ENCODE data around the gene GALNT17.
"Not testable (repeated sequence)": the region's sequence is repeated elsewhere in the genome, so short reads cannot be mapped to it uniquely, and the experiment has no call there.

Gene GALNT17

DNA sequence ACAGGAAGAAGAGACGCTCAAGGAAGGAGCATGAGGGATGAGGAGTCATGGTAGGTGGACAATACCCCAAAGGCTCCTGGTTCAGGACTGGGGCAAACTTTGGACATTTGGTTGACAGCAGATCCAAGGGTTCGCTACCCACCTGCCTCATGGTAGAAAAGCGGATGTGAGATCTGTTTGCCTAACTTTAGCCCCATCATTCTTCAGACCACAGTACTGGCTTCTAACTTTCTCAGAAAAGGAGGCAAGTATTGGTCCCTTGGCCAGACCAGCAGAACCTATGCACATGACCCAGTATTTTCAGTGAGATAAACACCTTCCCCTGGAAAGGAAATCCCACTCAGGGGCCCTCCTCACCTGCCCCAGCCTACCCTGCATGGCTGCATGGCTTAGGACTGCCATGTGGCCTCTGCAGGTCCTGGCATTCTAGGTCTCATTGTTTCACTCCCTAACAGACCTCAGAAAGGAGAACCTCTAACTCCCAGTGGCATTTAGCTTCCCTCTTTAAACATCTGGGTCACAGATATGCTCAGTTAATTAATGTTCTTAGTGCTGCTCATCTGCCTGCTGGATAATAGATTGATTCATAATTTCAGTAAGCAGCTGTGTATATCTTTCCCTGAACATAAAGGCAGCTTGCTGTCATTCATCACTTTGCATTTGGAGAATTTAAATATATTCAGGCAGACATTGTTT, 574.1 kb downstream of the GALNT17 start:
- DNase-seq = no peak

- no peak for DNase-seq
Measured at GRCh38 chr7:71706597-71706975, 574.6 kb downstream of the GALNT17 start.

- no peak for DNase-seq
Measured at GRCh38 chr7:71707041-71707440, 575.1 kb downstream of the GALNT17 start.

DNA sequence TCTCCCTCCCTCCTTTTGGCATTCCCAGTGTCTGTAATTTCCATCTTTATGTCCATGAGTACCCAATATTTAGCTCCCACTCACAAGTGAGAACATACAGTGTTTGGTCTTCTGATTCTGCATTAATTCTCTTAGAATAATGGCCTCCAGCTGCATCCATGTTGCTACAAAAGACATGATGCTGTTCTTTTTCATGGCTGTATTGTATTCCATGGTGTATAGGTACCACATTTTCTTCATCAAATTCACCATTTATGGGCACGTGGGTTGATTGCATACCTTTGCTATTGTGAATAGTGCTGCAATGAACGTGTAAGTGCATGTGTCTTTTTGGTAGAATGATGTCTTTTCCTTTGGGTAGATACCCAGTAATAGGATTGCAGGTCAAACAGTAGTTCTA, 576.8 kb downstream of the GALNT17 start:
- no peak for DNase-seq

DNA sequence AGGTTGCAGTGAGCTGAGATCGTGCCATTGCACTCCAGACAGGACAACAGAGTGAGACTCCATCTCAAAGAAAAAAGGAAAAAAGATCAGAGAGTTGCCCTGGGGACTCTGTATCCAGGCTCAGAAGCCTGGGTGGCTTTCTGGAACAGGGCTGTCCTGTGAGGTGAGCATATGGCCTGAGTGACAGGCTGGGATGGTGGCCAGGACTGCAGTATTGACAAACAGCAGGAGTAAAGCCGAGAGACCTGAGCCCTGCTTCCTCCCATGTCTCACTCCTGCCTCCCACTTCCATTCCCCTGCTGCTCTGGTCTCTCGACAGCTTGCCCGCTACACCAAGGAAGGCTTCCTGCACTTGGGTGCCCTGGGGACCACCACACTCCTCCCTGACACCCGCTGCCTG, 578.5 kb downstream of the GALNT17 start:
- no peak for DNase-seq

DNA sequence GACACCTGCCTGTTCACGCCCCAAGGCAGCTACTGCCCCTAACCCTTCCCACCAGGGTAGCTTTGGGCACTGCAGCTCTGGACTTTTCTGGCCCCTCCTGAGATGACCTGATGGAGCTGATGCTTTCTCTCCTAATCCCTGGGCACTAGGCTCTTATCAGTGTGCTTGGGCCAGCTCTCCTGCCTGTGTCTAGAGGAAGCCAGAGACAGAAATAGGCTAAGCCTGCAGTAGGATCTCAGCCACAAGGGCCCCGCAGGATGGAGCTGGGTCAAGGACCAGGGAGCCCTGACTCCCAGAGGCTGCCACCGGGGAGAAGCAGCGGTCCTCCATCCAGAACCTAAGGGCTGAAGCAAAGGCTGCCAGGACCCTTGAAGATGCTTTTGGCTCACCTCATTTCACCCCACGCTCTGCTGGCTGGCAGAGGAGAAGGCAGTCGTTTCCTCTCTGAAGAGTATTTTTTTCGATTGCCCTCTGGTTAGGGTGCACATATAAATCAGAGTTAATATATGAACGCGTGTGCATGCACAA, 580.8 kb downstream of the GALNT17 start:
- DNase-seq = no peak

DNA sequence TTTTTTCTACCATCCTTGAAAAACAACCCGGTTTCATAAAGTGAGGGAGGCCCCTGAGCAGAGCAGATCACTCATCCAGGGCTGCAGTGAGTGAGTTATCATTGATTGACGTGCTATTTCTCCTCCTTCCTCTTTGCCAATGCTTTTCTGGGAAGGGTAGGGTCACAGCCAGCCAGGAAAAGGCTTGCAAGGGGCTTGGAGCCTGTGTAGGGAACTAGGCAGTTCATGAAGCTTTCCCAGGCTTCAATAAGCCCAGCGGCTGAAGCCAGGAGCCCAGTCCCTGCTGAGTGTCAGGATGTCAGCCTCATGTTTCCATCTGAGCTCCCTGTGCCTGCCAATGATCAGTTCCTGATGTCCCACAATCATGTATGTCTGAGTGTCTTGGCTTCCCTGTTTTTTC, 584.7 kb downstream of the GALNT17 start:
- DNase-seq = no peak

- no peak for DNase-seq
Measured at GRCh38 chr7:71718563-71718962, 586.6 kb downstream of the GALNT17 start.

- no peak for DNase-seq
Measured at GRCh38 chr7:71721742-71722141, 589.8 kb downstream of the GALNT17 start.

DNA sequence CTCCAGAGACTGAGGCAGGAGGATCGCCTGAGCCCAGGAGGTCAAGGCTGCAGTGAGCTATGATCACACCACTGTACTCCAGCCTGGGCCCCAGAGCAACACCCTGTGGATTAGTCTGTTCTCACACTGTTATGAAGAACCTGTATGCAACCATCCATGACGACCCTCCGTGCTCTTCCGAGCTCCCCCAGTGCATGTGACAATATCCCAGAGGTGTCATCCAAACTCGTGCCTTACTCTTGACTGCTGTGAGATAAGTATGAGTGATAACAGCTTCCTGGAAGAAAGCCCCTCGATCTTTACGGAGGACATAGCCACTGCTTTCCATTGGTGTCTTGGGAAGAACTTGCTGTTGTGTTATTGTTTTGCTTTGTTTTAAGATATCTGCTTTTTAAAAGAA, 591.9 kb downstream of the GALNT17 start:
- no peak for DNase-seq

- DNase-seq = no peak
Measured at GRCh38 chr7:71727347-71727746, 595.4 kb downstream of the GALNT17 start.

- no peak for DNase-seq
Measured at GRCh38 chr7:71731740-71732139, 599.8 kb downstream of the GALNT17 start.

GRCh38 chr7:71733107-71733870, 601.3 kb downstream of the GALNT17 start:
- peak; percentile 66 to 82 for DNase-seq

- DNase-seq = peak; percentile 44 to 58
Measured at GRCh38 chr7:71735961-71736556, 604.1 kb downstream of the GALNT17 start.

- DNase-seq = not testable (repeated sequence)
Measured at GRCh38 chr7:71737931-71738540, 606.1 kb downstream of the GALNT17 start.

DNA sequence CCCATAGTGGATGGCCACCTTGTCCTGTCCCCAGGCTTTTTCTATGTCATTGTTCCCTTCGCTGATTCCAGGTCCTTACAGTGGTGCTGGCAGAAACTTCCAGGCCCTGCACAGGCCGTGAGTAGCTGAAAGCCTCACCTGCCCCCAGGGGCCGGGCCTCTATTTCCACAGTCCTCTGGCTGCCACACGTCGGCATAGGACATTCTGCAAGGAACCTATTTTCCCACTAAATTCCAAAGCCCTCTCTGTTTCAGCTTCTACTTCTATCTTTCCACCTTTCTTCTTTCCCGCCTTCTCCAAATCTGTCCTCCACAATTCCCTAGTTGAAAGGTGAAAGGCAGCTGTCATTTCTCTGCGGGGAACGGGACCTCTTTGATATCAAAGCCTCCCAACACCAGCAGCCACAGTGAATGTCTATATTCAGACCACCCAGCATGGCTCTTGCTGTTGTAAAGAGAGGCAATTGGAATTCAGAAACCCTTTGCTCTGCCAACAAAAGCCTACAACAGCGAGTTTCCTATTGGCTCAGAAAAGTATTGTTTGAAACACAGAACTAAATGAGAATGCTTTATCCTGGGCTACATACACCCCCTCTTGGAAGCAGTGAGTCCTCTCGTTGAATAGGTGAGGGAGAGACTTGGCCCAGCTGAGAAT, 607.7 kb downstream of the GALNT17 start:
- DNase-seq = no peak

GRCh38 chr7:71740174-71740560, 608.2 kb downstream of the GALNT17 start:
- DNase-seq = no peak

- DNase-seq = no peak
Measured at GRCh38 chr7:71746006-71746405, 614.1 kb downstream of the GALNT17 start.

- DNase-seq = no peak
Measured at GRCh38 chr7:71750290-71750689, 618.3 kb downstream of the GALNT17 start.

DNA sequence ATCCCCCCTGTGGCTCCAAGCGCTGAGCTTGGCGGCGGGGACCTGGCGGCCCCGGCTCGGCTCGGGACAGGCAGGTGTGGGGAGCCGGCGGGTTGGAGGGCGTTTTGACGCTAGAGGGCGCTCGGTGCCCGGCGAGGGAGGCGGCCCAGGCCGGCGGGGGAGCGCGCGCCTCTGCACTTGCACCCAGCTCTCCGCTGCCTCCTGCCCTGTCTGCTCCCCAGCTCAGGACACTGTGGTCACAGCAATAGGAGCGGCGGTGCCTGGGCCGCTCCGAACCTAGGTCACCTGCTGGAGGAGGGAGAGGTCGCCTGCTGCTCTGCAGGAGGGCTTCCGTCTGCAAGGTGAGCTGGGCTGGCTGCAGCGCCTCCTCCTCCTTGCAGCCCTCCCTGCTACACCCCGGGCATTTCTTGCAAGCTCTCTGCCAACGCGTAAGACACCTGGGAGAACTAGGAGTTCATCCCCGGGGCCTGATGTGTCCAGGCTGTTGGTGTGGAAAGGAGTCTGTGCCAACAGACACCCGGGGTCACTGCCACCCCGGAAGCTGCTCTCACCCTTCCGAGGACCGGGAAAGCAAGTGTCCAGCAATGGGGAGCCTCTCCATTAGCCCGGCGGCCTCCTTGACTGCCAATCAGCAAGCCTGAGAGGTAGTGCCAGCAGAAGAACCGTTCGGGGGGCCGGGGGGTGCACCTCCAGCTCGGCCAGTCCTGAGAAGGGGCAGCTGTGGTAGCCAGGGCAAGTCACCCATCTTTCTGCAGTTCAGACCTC, 620.4 kb downstream of the GALNT17 start:
- peak; percentile 21 to 66 for DNase-seq

- DNase-seq = no peak
Measured at GRCh38 chr7:71753236-71753635, 621.3 kb downstream of the GALNT17 start.

All from stimulated activated CD4-positive, alpha-beta T cell treated with anti-CD3 and anti-CD28 coated beads, Interleukin-2, amount 100 ng/mL, for 24 hours (primary cell).